Fibroblast of villous mesenchyme (primary cell): ENCODE measurements around the gene CTNNA3. TPM values are rescaled to one million over a fixed set of nuclear protein-coding genes. Genes with fewer than 3 reads are reported as not detected.

Experiments
- DNase-seq: peaks from one replicate; pipeline ENCODE4 v3.0.0-alpha.2; 2010; ENCODE audit warnings: low read depth
- H3K4me3 ChIP-seq: 2 replicates; pipeline ENCODE4 v1.5.1; 2011; ENCODE audit warnings: low read depth, mild to moderate bottlenecking, low read length
- CTCF ChIP-seq: IDR thresholded peaks from 2 replicates; pipeline ENCODE4 v1.5.1; 2012; ENCODE audit warnings: low read depth, mild to moderate bottlenecking, low read length; ENCODE audit not compliant: insufficient read depth
- total RNA-seq: library from RNA; depleted of rRNA; stranded (reverse); fragments of >200 nt; gene quantifications from 2 replicates; pipeline ENCODE4 v1.2.3, GENCODE V29; 2012

CTNNA3 gene
- total RNA-seq, 1 donor, result not detected

DNA sequence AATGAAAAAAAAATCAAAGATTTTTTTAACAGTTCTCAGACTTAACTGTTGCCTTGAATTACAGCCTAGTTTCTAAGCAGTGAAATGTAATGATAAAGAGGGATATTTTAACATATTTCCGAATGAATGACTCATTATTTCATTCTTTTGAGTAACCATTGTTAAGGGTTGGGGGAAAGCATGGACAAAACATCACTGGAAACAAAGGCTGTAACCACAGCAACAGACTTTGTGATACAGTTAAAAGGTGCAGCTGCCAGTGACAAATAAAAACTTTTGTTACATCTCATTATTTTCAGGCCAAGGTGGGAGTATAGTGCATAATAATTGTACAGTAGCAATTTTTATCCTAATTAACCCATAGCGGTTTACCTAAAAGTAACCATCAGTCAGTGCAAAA is 597.5 kb downstream of the CTNNA3 start:
- H3K4me3 ChIP-seq, result no peak overlapping the region
- TF ChIP-seq CTCF, result no peak
- no peak for DNase-seq

- DNase-seq, result no peak
- H3K4me3 ChIP-seq, result no peak overlapping the region
- no peak for TF ChIP-seq CTCF
Observed at GRCh38 chr10:67095531-67095930, 600.5 kb downstream of the CTNNA3 start.

DNA sequence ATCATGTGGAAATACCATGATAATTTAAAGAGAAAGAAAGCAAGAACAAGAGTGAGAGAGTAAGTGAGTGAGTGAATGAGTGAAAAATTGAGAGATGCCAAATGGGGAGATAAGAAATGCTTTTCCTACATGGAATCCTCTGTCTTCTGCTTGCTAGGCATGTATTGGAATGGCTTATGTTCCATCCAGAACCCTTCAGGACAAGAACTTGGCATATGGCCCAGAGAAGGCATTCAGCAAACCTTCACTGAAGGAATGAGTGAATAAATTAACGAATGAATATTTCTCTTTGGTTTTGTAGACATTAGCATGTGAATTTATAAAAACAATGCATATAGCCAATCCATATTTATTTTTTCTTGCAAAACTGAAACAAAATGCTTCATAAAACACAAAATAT is 608.0 kb downstream of the CTNNA3 start:
- TF ChIP-seq CTCF, result no peak
- DNase-seq, result no peak
- H3K4me3 ChIP-seq, result no peak overlapping the region

DNA sequence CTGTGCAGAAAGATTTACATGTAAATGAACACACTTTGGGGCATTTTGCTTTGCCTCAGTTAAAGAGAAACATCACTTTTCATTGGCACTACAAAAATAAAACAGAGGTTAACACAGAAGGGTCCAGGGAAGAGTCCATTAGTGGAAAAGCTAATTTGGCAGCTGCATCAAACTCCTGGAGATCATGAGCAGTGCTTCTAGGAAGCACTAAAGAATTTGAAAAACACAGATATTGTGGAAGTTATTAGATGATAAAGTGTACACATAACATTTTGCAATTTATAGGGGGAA is 608.9 kb downstream of the CTNNA3 start:
- no peak for TF ChIP-seq CTCF
- DNase-seq, result no peak
- H3K4me3 ChIP-seq, result no peak overlapping the region

- no peak for DNase-seq
- no peak overlapping the region for H3K4me3 ChIP-seq
- no peak for TF ChIP-seq CTCF
Observed at GRCh38 chr10:67086327-67087134, 609.5 kb downstream of the CTNNA3 start.

GRCh38 chr10:67079126-67079525 is 616.9 kb downstream of the CTNNA3 start:
- TF ChIP-seq CTCF, result no peak
- no peak for DNase-seq
- H3K4me3 ChIP-seq, result no peak overlapping the region

GRCh38 chr10:67077376-67077775 is 618.6 kb downstream of the CTNNA3 start:
- no peak overlapping the region for H3K4me3 ChIP-seq
- TF ChIP-seq CTCF, result no peak
- DNase-seq, result no peak
